NCI-H460 (cell line): ENCODE data around the gene FEN1. TPM values are rescaled to one million over a fixed set of nuclear protein-coding genes. Genes with fewer than 3 reads are reported as not detected.

Experiments
- DNase-seq: peaks from one replicate; pipeline ENCODE4 v3.0.0-alpha.2; 2016; ENCODE audit warnings: low read depth; ENCODE audit errors: extremely low read depth
- total RNA-seq: library from RNA; depleted of rRNA; stranded (reverse); fragments of >200 nt; shearing (Covaris generic); gene quantifications from 2 replicates; pipeline ENCODE4 v1.2.3, GENCODE V29; 2014

Gene FEN1
- total RNA-seq, 1 experiment from 2014 or later, result 19.3 TPM

GRCh38 chr11:61815790-61816735, 23.4 kb downstream of the FEN1 start:
- DNase-seq, result no peak

- peak; percentile 88 for DNase-seq
These were observed 24.2 kb downstream of the FEN1 start, which contains the start of gene FADS1 for GRCh38 chr11:61816736-61817455. Gene FADS1, minus strand, starts transcription at chr11:61817003. Its CDS starts 74 bp downstream, at chr11:61816929.

- DNase-seq, result no peak
These were observed 24.9 kb downstream of the FEN1 start for GRCh38 chr11:61817471-61818202.

GRCh38 chr11:61820174-61820573, 27.5 kb downstream of the FEN1 start:
- DNase-seq, result no peak

- DNase-seq, result no peak
These were observed 34.3 kb downstream of the FEN1 start for GRCh38 chr11:61826930-61827570.

- no peak for DNase-seq
These were observed 35.1 kb downstream of the FEN1 start, which contains the start of gene FADS2 for GRCh38 chr11:61827571-61828378. Gene FADS2, plus strand, starts transcription at chr11:61828300. Its CDS starts 91 bp downstream, at chr11:61828391.

- DNase-seq, result no peak
These were observed 35.6 kb downstream of the FEN1 start for GRCh38 chr11:61828379-61828628.

- no peak for DNase-seq
These were observed 36.1 kb downstream of the FEN1 start for GRCh38 chr11:61828629-61829407.

GRCh38 chr11:61829806-61830205, 37.1 kb downstream of the FEN1 start:
- DNase-seq, result no peak

GRCh38 chr11:61830237-61831105, 37.8 kb downstream of the FEN1 start:
- DNase-seq, result no peak

- no peak for DNase-seq
These were observed 39.5 kb downstream of the FEN1 start for GRCh38 chr11:61832207-61832606.

GRCh38 chr11:61832754-61833153, 40.0 kb downstream of the FEN1 start:
- DNase-seq, result no peak

GRCh38 chr11:61833471-61833870, 40.8 kb downstream of the FEN1 start:
- DNase-seq, result no peak

GRCh38 chr11:61833926-61834277, 41.2 kb downstream of the FEN1 start:
- no peak for DNase-seq

GRCh38 chr11:61834278-61835048, 41.8 kb downstream of the FEN1 start:
- DNase-seq, result peak; percentile 43

- no peak for DNase-seq
These were observed 43.5 kb downstream of the FEN1 start for GRCh38 chr11:61836193-61836592.

GRCh38 chr11:61837411-61838005, 44.8 kb downstream of the FEN1 start:
- DNase-seq, result no peak
